GM23338 (cell line): ENCODE data around the gene RXRA.

ENCODE experiments used
- CREB1 ChIP-seq: fragments of 250-450 bp; sonication (Bioruptor Pico); IDR thresholded peaks from 2 replicates; pipeline ENCODE4 v1.5.0; 2020; ENCODE audit warnings: low read depth, mild to moderate bottlenecking, moderate library complexity
- CTCF ChIP-seq, 2 experiments: fragments of 200-600 bp in 1 of 2; sonication (generic) in 1 of 2; conservative IDR thresholded peaks; 2 replicates each; pipeline versions ENCODE4 v1.5.1 to v1.6.1; 2016 to 2017; ENCODE audit warnings: antibody characterized with exemption in 2 of 2, low read depth in 2 of 2, mild to moderate bottlenecking in 2 of 2, moderate library complexity in 1 of 2
- EZH2 ChIP-seq: fragments of 200-600 bp; sonication (generic); IDR thresholded peaks from one replicate; pipeline ENCODE4 v1.8.0; 2017; ENCODE audit warnings: antibody characterized with exemption, mild to moderate bottlenecking, low read depth; ENCODE audit not compliant: unreplicated experiment
- EZH2phosphoT487 ChIP-seq: fragments of 200-600 bp; sonication (generic); IDR thresholded peaks from one replicate; pipeline ENCODE4 v1.8.1; 2018; ENCODE audit warnings: antibody characterized with exemption; ENCODE audit not compliant: unreplicated experiment
- JUNB ChIP-seq: IDR thresholded peaks from one replicate; pipeline ENCODE4 v1.6.1; 2016; ENCODE audit warnings: antibody characterized with exemption; ENCODE audit not compliant: unreplicated experiment
- POLR2AphosphoS5 ChIP-seq: IDR thresholded peaks from 2 replicates; pipeline ENCODE4 v1.6.1; 2016; ENCODE audit warnings: antibody characterized with exemption, low read depth
- STAT1 ChIP-seq: IDR thresholded peaks from one replicate; pipeline ENCODE4 v1.6.1; 2016; ENCODE audit warnings: antibody characterized with exemption; ENCODE audit not compliant: unreplicated experiment
- ZNF114 ChIP-seq: fragments of 250-450 bp; sonication (Bioruptor Pico); IDR thresholded peaks from 2 replicates; pipeline ENCODE4 v1.5.0; 2020; ENCODE audit warnings: mild to moderate bottlenecking, moderate library complexity
- TF ChIP-seq, protein P1 (sequence below): IDR thresholded peaks from one replicate; pipeline ENCODE4 v1.6.1; 2018; ENCODE audit warnings: antibody characterized with exemption; ENCODE audit not compliant: unreplicated experiment

DNA sequence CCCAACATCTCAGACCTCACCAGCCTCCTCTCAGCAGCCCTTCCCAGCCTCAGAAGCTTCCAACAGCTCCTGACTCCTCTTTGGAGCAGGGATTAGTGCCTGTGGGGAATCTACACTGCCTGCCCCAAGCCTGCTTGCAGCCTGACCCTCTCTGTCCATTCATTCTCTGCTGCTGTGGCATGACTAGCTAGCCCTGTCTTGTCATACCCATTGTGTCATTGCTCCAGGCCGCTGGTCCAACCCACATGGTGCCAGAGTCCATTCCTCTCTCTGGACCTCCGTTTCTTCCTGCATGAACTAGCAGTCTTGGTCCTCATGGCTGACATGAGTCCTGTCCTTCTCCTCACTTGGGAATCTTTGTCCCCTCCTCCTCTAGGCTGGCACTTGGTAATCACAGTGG is 12.8 kb upstream of the RXRA start:
- no peak for TF ChIP-seq CTCF (conservative IDR thresholded peaks at IDR 0.05; ENCODE audit: low read depth in 2 of 2)
- TF ChIP-seq EZH2phosphoT487, result no peak
- no peak for TF ChIP-seq POLR2AphosphoS5
- no peak for TF ChIP-seq JUNB
- no peak for TF ChIP-seq CREB1 (CRISPR knock-in tag)
- no peak for TF ChIP-seq STAT1
- no peak for TF ChIP-seq EZH2
- TF ChIP-seq, protein P1, sequence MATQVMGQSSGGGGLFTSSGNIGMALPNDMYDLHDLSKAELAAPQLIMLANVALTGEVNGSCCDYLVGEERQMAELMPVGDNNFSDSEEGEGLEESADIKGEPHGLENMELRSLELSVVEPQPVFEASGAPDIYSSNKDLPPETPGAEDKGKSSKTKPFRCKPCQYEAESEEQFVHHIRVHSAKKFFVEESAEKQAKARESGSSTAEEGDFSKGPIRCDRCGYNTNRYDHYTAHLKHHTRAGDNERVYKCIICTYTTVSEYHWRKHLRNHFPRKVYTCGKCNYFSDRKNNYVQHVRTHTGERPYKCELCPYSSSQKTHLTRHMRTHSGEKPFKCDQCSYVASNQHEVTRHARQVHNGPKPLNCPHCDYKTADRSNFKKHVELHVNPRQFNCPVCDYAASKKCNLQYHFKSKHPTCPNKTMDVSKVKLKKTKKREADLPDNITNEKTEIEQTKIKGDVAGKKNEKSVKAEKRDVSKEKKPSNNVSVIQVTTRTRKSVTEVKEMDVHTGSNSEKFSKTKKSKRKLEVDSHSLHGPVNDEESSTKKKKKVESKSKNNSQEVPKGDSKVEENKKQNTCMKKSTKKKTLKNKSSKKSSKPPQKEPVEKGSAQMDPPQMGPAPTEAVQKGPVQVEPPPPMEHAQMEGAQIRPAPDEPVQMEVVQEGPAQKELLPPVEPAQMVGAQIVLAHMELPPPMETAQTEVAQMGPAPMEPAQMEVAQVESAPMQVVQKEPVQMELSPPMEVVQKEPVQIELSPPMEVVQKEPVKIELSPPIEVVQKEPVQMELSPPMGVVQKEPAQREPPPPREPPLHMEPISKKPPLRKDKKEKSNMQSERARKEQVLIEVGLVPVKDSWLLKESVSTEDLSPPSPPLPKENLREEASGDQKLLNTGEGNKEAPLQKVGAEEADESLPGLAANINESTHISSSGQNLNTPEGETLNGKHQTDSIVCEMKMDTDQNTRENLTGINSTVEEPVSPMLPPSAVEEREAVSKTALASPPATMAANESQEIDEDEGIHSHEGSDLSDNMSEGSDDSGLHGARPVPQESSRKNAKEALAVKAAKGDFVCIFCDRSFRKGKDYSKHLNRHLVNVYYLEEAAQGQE, result no peak
- TF ChIP-seq ZNF114 (CRISPR knock-in tag), result no peak
